HG03342 (cell line): ENCODE measurements around the gene CFAP141.
"Not testable (repeated sequence)": the region's sequence is repeated elsewhere in the genome, so short reads cannot be mapped to it uniquely, and the experiment has no call there.

ENCODE experiments used
- ATAC-seq: cut with Tn5 transposase; IDR thresholded peaks from one replicate; pipeline ENCODE4 v1.9.1; 2021; ENCODE audit warnings: mild to moderate bottlenecking, moderate library complexity; ENCODE audit not compliant: unreplicated experiment

CFAP141 gene

GRCh38 chr1:154208677-154209388 lies 2.7 kb upstream of the CFAP141 start:
- ATAC-seq: no peak

- ATAC-seq: no peak
Measured at GRCh38 chr1:154207262-154207661, 1.1 kb upstream of the CFAP141 start.

- not testable (repeated sequence) for ATAC-seq
Measured at GRCh38 chr1:154205778-154206177, 355 bp downstream of the CFAP141 start.

- no peak for ATAC-seq
Measured at GRCh38 chr1:154199563-154199879, 6.6 kb downstream of the CFAP141 start.

GRCh38 chr1:154198756-154199562 lies 7.2 kb downstream of the CFAP141 start:
- no peak for ATAC-seq

GRCh38 chr1:154193821-154194220 lies 12.3 kb downstream of the CFAP141 start:
- no peak for ATAC-seq

GRCh38 chr1:154192476-154192875 lies 13.7 kb downstream of the CFAP141 start:
- ATAC-seq: no peak

- no peak for ATAC-seq
Measured at GRCh38 chr1:154191990-154192461, 14.1 kb downstream of the CFAP141 start, which contains the start of gene TPM3. Gene TPM3, minus strand, starts transcription at chr1:154192100. Its CDS starts 82 bp downstream, at chr1:154192018.

GRCh38 chr1:154190550-154190949 lies 15.6 kb downstream of the CFAP141 start:
- ATAC-seq: no peak

GRCh38 chr1:154186852-154187501 lies 19.2 kb downstream of the CFAP141 start:
- no peak for ATAC-seq

- ATAC-seq: no peak
Measured at GRCh38 chr1:154186177-154186576, 20.0 kb downstream of the CFAP141 start.

- ATAC-seq: peak; percentile 82
Measured at GRCh38 chr1:154183046-154183915, 22.9 kb downstream of the CFAP141 start.

GRCh38 chr1:154182344-154183045 lies 23.6 kb downstream of the CFAP141 start:
- peak; percentile 33 for ATAC-seq

- ATAC-seq: no peak
Measured at GRCh38 chr1:154181944-154182343, 24.2 kb downstream of the CFAP141 start.

- ATAC-seq: no peak
Measured at GRCh38 chr1:154179946-154180687, 26.0 kb downstream of the CFAP141 start.

GRCh38 chr1:154178911-154179811 lies 27.0 kb downstream of the CFAP141 start:
- no peak for ATAC-seq

GRCh38 chr1:154178013-154178412 lies 28.1 kb downstream of the CFAP141 start:
- no peak for ATAC-seq

GRCh38 chr1:154176337-154176736 lies 29.8 kb downstream of the CFAP141 start:
- no peak for ATAC-seq
